ENCODE measurements around the gene TSEN54. TPM values are rescaled to one million over a fixed set of nuclear protein-coding genes. Genes with fewer than 3 reads are reported as not detected.

TSEN54 gene
- total RNA-seq, 1 experiment from 2014 or later = 78.7 TPM

GRCh38 chr17:75513641-75514000 lies 2.7 kb upstream of the TSEN54 start:
- DNase-seq (ENCODE audit: low read depth, low spot score) = no peak
- in situ Hi-C loops (cut with HindIII; ENCODE audit: low pct_unique_long_range_greater_than_20kb, low sequenced_read_pairs) (no loop called here), intact Hi-C loops (cut with micrococcal nuclease; ENCODE audit: unreplicated experiment) (no loop called here)
- CTCF ChIA-PET = no interaction called here
- H3K27me3 ChIP-seq (ENCODE audit: control insufficient read depth, insufficient read depth, low read length) = no peaks in the 10 kb centered on the region
- H3K36me3 ChIP-seq (ENCODE audit: control insufficient read depth, insufficient read depth, low read length) = peaks cover 12% of the 10 kb centered on the region; the same call in 1 of the 2 replicates
- peaks cover 48% of the 10 kb centered on the region for H3K4me1 ChIP-seq (ENCODE audit: control insufficient read depth, insufficient read depth, low read length)
- POLR2A ChIA-PET = interaction anchor here (0.7 kb wide), 1 partner anchor 32 kb away, joined by 9 read pairs; no protein-coding TSS in a partner anchor
- no peak for TF ChIP-seq REST (IDR thresholded peaks at IDR 0.05; ENCODE audit: insufficient read depth in 1 of 2, low read depth in 2 of 2, low read length in 1 of 2)
- no peak for TF ChIP-seq SIN3A (IDR thresholded peaks at IDR 0.05; ENCODE audit: borderline replicate concordance, insufficient read depth, low read depth, low read length)
- TF ChIP-seq, protein P1, sequence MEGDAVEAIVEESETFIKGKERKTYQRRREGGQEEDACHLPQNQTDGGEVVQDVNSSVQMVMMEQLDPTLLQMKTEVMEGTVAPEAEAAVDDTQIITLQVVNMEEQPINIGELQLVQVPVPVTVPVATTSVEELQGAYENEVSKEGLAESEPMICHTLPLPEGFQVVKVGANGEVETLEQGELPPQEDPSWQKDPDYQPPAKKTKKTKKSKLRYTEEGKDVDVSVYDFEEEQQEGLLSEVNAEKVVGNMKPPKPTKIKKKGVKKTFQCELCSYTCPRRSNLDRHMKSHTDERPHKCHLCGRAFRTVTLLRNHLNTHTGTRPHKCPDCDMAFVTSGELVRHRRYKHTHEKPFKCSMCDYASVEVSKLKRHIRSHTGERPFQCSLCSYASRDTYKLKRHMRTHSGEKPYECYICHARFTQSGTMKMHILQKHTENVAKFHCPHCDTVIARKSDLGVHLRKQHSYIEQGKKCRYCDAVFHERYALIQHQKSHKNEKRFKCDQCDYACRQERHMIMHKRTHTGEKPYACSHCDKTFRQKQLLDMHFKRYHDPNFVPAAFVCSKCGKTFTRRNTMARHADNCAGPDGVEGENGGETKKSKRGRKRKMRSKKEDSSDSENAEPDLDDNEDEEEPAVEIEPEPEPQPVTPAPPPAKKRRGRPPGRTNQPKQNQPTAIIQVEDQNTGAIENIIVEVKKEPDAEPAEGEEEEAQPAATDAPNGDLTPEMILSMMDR (IDR thresholded peaks at IDR 0.05) = no peak
- TF ChIP-seq POLR2AphosphoS5 (IDR thresholded peaks at IDR 0.05; ENCODE audit: low read depth, low read length) = no peak
- TF ChIP-seq TCF7L2 (IDR thresholded peaks at IDR 0.05; ENCODE audit: low read depth, low read length) = no peak
- H3K9me3 ChIP-seq (ENCODE audit: control insufficient read depth, insufficient read depth, low read depth, low read length) = no peaks in the 10 kb centered on the region
- BruUV-seq (replicated peaks) = no TSS peak
- no peak for ATAC-seq
- H3K4me3 ChIP-seq (ENCODE audit: low read depth in 2 of 2, low read length in 2 of 2) = peak overlapping the region; percentile 72 to 82
- no peak overlapping the region for H3K27ac ChIP-seq (ENCODE audit: low read length)

DNA sequence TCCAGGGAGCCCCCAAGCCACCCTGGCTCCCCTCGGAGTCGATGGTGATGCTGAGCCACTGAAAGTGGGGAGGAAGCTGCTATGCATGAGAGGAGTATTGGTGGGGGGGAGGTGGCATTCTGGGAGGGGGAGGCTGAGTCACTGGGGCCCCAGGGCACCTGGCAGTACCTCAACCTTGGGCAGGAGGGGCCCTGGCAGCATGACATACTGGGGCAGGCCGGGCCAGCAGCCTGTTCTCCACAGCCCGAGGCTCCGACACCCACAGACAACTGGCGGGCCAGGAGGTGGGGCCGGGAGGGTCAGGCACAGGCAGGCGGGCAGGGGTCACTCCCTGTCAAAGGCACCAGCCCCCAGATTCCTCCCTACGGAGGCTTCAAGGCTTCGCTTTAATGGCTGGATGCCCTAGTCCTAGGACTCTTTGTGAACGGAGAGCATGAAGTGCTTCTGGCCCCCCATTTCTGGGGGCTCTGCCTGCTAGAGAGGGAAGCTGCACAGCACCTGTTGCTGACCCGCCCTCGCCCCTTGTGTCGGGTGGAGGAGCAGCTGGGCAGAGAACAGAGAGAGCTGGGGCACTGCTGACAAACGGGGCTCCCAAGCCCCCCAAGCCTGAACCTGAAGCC lies 1.9 kb upstream of the TSEN54 start:
- no TSS peak for BruUV-seq (replicated peaks)
- no peaks in the 10 kb centered on the region for H3K9me3 ChIP-seq (ENCODE audit: control insufficient read depth, insufficient read depth, low read depth, low read length)
- H3K4me1 ChIP-seq (ENCODE audit: control insufficient read depth, insufficient read depth, low read length) = peaks cover 41% of the 10 kb centered on the region
- H3K27me3 ChIP-seq (ENCODE audit: control insufficient read depth, insufficient read depth, low read length) = no peaks in the 10 kb centered on the region
- ChIA-PET CTCF (interaction anchor here (0.6 kb wide), 1 partner anchor 12 kb away, joined by 3 read pairs; no protein-coding TSS in a partner anchor), POLR2A (no interaction called here)
- H3K4me3 ChIP-seq (ENCODE audit: low read depth in 2 of 2, low read length in 2 of 2) = peak overlapping the region; percentile 72 to 82
- TF ChIP-seq, protein P1 (IDR thresholded peaks at IDR 0.05) = no peak
- TF ChIP-seq REST (IDR thresholded peaks at IDR 0.05; ENCODE audit: insufficient read depth in 1 of 2, low read depth in 2 of 2, low read length in 1 of 2) (no peak), SIN3A (IDR thresholded peaks at IDR 0.05; ENCODE audit: borderline replicate concordance, insufficient read depth, low read depth, low read length) (0 out of 2 replicates have a peak, but pooled peaks have one; percentile 17), TCF7L2 (IDR thresholded peaks at IDR 0.05; ENCODE audit: low read depth, low read length) (no peak), POLR2AphosphoS5 (IDR thresholded peaks at IDR 0.05; ENCODE audit: low read depth, low read length) (no peak)
- in situ Hi-C loops (cut with HindIII; ENCODE audit: low pct_unique_long_range_greater_than_20kb, low sequenced_read_pairs) = no loop called here
- ATAC-seq (no peak), DNase-seq (ENCODE audit: low read depth, low spot score) (no peak)
- H3K36me3 ChIP-seq (ENCODE audit: control insufficient read depth, insufficient read depth, low read length) = peaks cover 12% of the 10 kb centered on the region; the same call in 1 of the 2 replicates
- peak overlapping the region; percentile 80 for H3K27ac ChIP-seq (ENCODE audit: low read length)
- intact Hi-C loops (cut with micrococcal nuclease; ENCODE audit: unreplicated experiment) = no loop called here

Data from Panc1 (cell line).